Measurements from ENCODE around the gene LINGO1. TPM values are rescaled to one million over a fixed set of nuclear protein-coding genes. Genes with fewer than 3 reads are reported as not detected.

Gene LINGO1
- total and polyA plus RNA-seq, 4 donors: 0.38 to 2.1 (median 1.5) TPM

GRCh38 chr15:77637851-77638692, 5.4 kb upstream of the LINGO1 start:
- no peak for ATAC-seq (ENCODE audit: low FRiP score)
- intact Hi-C loops (cut with DNase I): loop anchor here (10.0 kb wide), 2 partner anchors 187 to 533 kb away; no protein-coding TSS in a partner anchor
- 61 to 65% methylated on average over 10 of the region's 10 CpGs for WGBS, 2 donors

GRCh38 chr15:77636209-77636608, 3.5 kb upstream of the LINGO1 start:
- intact Hi-C loops (cut with DNase I): loop anchor here (10.0 kb wide), 2 partner anchors 189 to 531 kb away; no protein-coding TSS in a partner anchor
- no peaks in the 10 kb centered on the region for H3K27me3 ChIP-seq (ENCODE audit: control insufficient read depth in 1 of 2, insufficient read depth in 2 of 2, low read length in 1 of 2)
- H3K27ac ChIP-seq (ENCODE audit: low read depth in 1 of 2, low read length in 2 of 2): no peak overlapping the region
- no peaks in the 10 kb centered on the region for H3K9me3 ChIP-seq (ENCODE audit: control insufficient read depth, low read length)
- ATAC-seq (ENCODE audit: low FRiP score): no peak
- H3K36me3 ChIP-seq (ENCODE audit: control insufficient read depth in 1 of 2, insufficient read depth in 2 of 2, low read length in 1 of 2): no peaks in the 10 kb centered on the region
- no peaks in the 10 kb centered on the region for H3K4me1 ChIP-seq (ENCODE audit: control insufficient read depth in 1 of 2, insufficient read depth in 2 of 2, low read length in 2 of 2)
- no peak for DNase-seq
- no peak overlapping the region for H3K4me3 ChIP-seq (ENCODE audit: low read length in 2 of 2)
- WGBS, 2 donors: 81 to 85% methylated on average over 5 of the region's 5 CpGs

More at GRCh38 chr15:77637851-77638692, 5.4 kb upstream of the LINGO1 start:
- Histone ChIP-seq H3K4me3 (ENCODE audit: low read length in 2 of 2) (no peak overlapping the region), H3K36me3 (ENCODE audit: control insufficient read depth in 1 of 2, insufficient read depth in 2 of 2, low read length in 1 of 2) (no peaks in the 10 kb centered on the region), H3K9me3 (ENCODE audit: control insufficient read depth, low read length) (no peaks in the 10 kb centered on the region), H3K4me1 (ENCODE audit: control insufficient read depth in 1 of 2, insufficient read depth in 2 of 2, low read length in 2 of 2) (no peaks in the 10 kb centered on the region), H3K27me3 (ENCODE audit: control insufficient read depth in 1 of 2, insufficient read depth in 2 of 2, low read length in 1 of 2) (no peaks in the 10 kb centered on the region), H3K27ac (ENCODE audit: low read depth in 1 of 2, low read length in 2 of 2) (no peak overlapping the region)
- DNase-seq: no peak

DNA sequence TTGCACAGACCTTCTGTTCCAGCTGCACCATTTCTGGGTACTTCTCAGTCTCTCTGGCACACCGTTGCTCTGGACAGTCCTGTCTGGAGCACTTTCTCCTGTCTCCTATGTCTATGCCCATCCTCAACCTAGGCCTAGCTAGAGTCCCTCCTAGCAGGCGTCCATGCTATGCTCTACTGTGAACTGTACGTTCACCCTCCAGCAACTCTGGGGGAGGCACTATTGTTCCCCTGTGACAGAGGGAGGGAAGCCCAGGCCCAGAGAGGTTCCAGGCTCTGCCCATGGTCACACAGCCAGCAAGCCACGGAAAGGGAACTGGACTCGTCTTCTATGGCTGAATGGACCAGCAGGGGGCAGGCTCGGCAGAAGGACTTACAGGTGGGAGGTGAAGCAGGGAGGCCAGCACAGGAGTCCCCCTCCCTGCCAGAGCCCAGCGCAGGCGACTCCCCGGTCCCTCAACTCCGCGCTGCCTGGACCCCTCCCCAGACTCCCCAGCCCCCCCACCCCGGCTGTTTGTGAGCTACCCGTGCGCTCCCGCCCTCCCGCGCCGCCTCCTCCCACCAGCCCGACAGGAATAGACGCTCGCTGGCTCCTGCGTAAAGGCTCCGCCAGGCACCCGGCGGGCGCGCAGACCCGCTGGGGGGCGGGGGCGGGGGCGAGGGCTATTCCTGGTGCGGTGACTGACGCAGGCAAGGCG, 1.7 kb upstream of the LINGO1 start:
- H3K27me3 ChIP-seq (ENCODE audit: control insufficient read depth in 1 of 2, insufficient read depth in 2 of 2, low read length in 1 of 2): no peaks in the 10 kb centered on the region

DNA sequence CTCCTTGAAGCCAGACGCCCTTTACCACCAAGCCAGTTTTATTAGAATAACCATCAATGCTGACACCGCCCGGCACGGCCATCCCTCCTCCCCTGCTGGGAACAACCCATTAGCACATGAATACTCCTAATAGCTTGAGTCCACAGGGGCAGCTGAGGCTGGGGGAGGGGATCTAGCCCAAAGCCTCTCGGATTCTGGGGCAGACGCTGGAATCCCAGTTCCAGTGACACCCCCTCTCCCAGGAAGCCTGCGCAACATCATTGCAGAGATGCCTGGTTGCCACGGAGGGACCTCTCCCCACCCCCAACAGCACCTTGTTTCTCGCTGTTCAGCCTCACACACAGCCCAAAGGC, 1.2 kb upstream of the LINGO1 start:
- intact Hi-C loops (cut with DNase I): loop anchor here (5.0 to 10.0 kb wide), 3 partner anchors 191 to 529 kb away; no protein-coding TSS in a partner anchor
- no peak for ATAC-seq (ENCODE audit: low FRiP score)
- Histone ChIP-seq H3K27me3 (ENCODE audit: control insufficient read depth in 1 of 2, insufficient read depth in 2 of 2, low read length in 1 of 2) (no peaks in the 10 kb centered on the region), H3K36me3 (ENCODE audit: control insufficient read depth in 1 of 2, insufficient read depth in 2 of 2, low read length in 1 of 2) (no peaks in the 10 kb centered on the region), H3K4me1 (ENCODE audit: control insufficient read depth in 1 of 2, insufficient read depth in 2 of 2, low read length in 2 of 2) (no peaks in the 10 kb centered on the region), H3K9me3 (ENCODE audit: control insufficient read depth, low read length) (no peaks in the 10 kb centered on the region), H3K27ac (ENCODE audit: low read depth in 1 of 2, low read length in 2 of 2) (no peak overlapping the region), H3K4me3 (ENCODE audit: low read length in 2 of 2) (no peak overlapping the region)
- no peak for DNase-seq
- 14 to 15% methylated on average over 9 of the region's 9 CpGs for WGBS, 2 donors

More for the DNA sequence above, 1.7 kb upstream of the LINGO1 start:
- DNase-seq (peak; percentile 78 to 85), ATAC-seq (ENCODE audit: low FRiP score) (no peak)
- intact Hi-C loops (cut with DNase I): loop anchor here (5.0 to 10.0 kb wide), 3 partner anchors 190 to 530 kb away; no protein-coding TSS in a partner anchor
- Histone ChIP-seq H3K4me1 (ENCODE audit: control insufficient read depth in 1 of 2, insufficient read depth in 2 of 2, low read length in 2 of 2) (no peaks in the 10 kb centered on the region), H3K27ac (ENCODE audit: low read depth in 1 of 2, low read length in 2 of 2) (no peak overlapping the region), H3K9me3 (ENCODE audit: control insufficient read depth, low read length) (no peaks in the 10 kb centered on the region), H3K36me3 (ENCODE audit: control insufficient read depth in 1 of 2, insufficient read depth in 2 of 2, low read length in 1 of 2) (no peaks in the 10 kb centered on the region), H3K4me3 (ENCODE audit: low read length in 2 of 2) (no peak overlapping the region)
- WGBS, 2 donors: 2 to 3% methylated on average over 29 to 34 of the region's 34 CpGs

DNA sequence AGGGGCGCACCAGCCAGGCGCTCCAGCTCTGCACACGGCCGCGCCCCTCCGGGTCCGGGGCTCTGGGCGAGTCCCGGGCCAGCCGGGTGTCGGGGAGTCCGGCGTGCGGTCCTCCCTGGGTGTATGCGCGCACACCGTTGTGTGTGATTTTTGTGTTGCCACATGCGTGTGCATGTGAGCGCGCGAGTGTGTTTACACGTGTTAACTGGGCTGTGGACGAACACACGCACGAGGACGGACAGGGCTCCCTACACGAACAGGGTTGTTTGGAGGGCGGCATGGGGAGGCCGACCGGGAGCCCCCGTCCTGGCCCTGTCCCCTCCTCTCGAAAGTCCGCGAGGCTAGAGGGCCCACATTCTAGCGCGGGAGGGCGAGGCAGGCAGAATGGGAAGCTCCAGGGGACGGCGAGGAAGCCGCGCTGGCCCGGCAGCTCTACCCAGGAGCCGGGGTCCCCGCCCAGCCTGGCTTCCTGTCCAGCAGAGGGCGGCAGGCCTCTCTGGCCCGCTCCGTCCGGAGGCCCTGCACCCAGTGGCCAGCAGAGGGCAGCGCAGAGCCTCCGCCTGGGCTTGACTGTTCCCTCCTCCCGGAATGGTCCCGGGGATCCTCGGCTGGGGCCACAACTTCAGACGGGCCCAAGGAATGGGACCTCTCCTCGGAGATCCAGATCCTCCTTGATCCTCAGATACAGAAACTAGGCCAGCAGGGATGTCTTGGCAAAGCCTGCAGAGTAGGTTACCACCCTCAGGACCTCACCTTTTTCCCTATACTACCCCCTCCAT, 611 bp upstream of the LINGO1 start:
- Histone ChIP-seq H3K36me3 (ENCODE audit: control insufficient read depth in 1 of 2, insufficient read depth in 2 of 2, low read length in 1 of 2) (no peaks in the 10 kb centered on the region), H3K9me3 (ENCODE audit: control insufficient read depth, low read length) (no peaks in the 10 kb centered on the region), H3K4me1 (ENCODE audit: control insufficient read depth in 1 of 2, insufficient read depth in 2 of 2, low read length in 2 of 2) (no peaks in the 10 kb centered on the region), H3K4me3 (ENCODE audit: low read length in 2 of 2) (peak overlapping the region; percentile 19 to 57), H3K27ac (ENCODE audit: low read depth in 1 of 2, low read length in 2 of 2) (no peak overlapping the region), H3K27me3 (ENCODE audit: control insufficient read depth in 1 of 2, insufficient read depth in 2 of 2, low read length in 1 of 2) (no peaks in the 10 kb centered on the region)
- 1% methylated on average over 44 to 55 of the region's 55 CpGs for WGBS, 2 donors
- ATAC-seq (ENCODE audit: low FRiP score) (peak; percentile 96), DNase-seq (peak; percentile 92 to 96)
- intact Hi-C loops (cut with DNase I): loop anchor here (5.0 to 10.0 kb wide), 3 partner anchors 191 to 529 kb away; no protein-coding TSS in a partner anchor

- H3K9me3 ChIP-seq (ENCODE audit: control insufficient read depth, low read length): peaks cover 1% of the 10 kb centered on the region
- H3K27me3 ChIP-seq (ENCODE audit: control insufficient read depth in 1 of 2, insufficient read depth in 2 of 2, low read length in 1 of 2): no peaks in the 10 kb centered on the region
- DNase-seq: no peak
- 4 to 6% methylated on average over 24 to 47 of the region's 47 CpGs for WGBS, 2 donors
- H3K36me3 ChIP-seq (ENCODE audit: control insufficient read depth in 1 of 2, insufficient read depth in 2 of 2, low read length in 1 of 2): no peaks in the 10 kb centered on the region
- H3K27ac ChIP-seq (ENCODE audit: low read depth in 1 of 2, low read length in 2 of 2): no peak overlapping the region
- H3K4me1 ChIP-seq (ENCODE audit: control insufficient read depth in 1 of 2, insufficient read depth in 2 of 2, low read length in 2 of 2): no peaks in the 10 kb centered on the region
- no peak for ATAC-seq (ENCODE audit: low FRiP score)
- peak overlapping the region; percentile 19 to 57 for H3K4me3 ChIP-seq (ENCODE audit: low read length in 2 of 2)
- intact Hi-C loops (cut with DNase I): loop anchor here (5.0 to 10.0 kb wide), 3 partner anchors 193 to 527 kb away; no protein-coding TSS in a partner anchor
These were observed 773 bp downstream of the LINGO1 start for GRCh38 chr15:77631745-77632533.

GRCh38 chr15:77630956-77631744, 1.6 kb downstream of the LINGO1 start:
- intact Hi-C loops (cut with DNase I): loop anchor here (5.0 to 10.0 kb wide), 3 partner anchors 194 to 526 kb away; no protein-coding TSS in a partner anchor
- DNase-seq (no peak), ATAC-seq (ENCODE audit: low FRiP score) (no peak)
- Histone ChIP-seq H3K4me1 (ENCODE audit: control insufficient read depth in 1 of 2, insufficient read depth in 2 of 2, low read length in 2 of 2) (no peaks in the 10 kb centered on the region), H3K36me3 (ENCODE audit: control insufficient read depth in 1 of 2, insufficient read depth in 2 of 2, low read length in 1 of 2) (no peaks in the 10 kb centered on the region), H3K4me3 (ENCODE audit: low read length in 2 of 2) (no peak overlapping the region), H3K27ac (ENCODE audit: low read depth in 1 of 2, low read length in 2 of 2) (no peak overlapping the region), H3K9me3 (ENCODE audit: control insufficient read depth, low read length) (peaks cover 1% of the 10 kb centered on the region), H3K27me3 (ENCODE audit: control insufficient read depth in 1 of 2, insufficient read depth in 2 of 2, low read length in 1 of 2) (no peaks in the 10 kb centered on the region)
- 19 to 23% methylated on average over 20 of the region's 20 CpGs for WGBS, 2 donors
